Measurements from ENCODE around the gene CDK8.

DNA sequence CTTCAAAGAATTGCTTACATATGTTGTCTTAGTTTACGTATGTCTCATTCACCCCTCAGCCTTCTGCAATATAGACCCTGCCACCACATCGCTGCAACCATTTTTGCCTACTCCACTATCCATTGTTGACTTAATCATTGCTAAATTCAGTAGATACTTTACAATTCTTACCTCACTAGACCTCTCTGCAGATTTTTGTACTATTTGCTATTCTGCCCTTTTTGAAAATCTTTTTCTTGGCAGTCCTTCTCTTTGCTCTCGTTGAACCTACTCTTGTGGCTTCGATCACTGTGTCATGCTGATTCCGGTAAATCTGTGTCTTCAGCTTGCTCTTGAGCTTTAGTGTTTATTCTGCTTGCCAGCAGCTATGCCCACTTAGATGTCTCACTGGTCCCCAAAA lies 81.2 kb downstream of the CDK8 start:
- no peak for TF ChIP-seq POLR2AphosphoS5 (IDR thresholded peaks at IDR 0.05; ENCODE audit: insufficient read depth in 1 of 2, low read depth in 1 of 2)
- TF ChIP-seq, protein P1, sequence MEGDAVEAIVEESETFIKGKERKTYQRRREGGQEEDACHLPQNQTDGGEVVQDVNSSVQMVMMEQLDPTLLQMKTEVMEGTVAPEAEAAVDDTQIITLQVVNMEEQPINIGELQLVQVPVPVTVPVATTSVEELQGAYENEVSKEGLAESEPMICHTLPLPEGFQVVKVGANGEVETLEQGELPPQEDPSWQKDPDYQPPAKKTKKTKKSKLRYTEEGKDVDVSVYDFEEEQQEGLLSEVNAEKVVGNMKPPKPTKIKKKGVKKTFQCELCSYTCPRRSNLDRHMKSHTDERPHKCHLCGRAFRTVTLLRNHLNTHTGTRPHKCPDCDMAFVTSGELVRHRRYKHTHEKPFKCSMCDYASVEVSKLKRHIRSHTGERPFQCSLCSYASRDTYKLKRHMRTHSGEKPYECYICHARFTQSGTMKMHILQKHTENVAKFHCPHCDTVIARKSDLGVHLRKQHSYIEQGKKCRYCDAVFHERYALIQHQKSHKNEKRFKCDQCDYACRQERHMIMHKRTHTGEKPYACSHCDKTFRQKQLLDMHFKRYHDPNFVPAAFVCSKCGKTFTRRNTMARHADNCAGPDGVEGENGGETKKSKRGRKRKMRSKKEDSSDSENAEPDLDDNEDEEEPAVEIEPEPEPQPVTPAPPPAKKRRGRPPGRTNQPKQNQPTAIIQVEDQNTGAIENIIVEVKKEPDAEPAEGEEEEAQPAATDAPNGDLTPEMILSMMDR (IDR thresholded peaks at IDR 0.05) = no peak

Data from vagina (tissue), 2 donors.